Neural cell (in vitro differentiated cells): Measurements from ENCODE around the gene ADCY1.

Source experiments
- EP300 ChIP-seq: fragments of 450-650 bp; conservative IDR thresholded peaks from 2 replicates; pipeline ENCODE4 v1.6.1; 2014; ENCODE audit warnings: antibody characterized with exemption, mild to moderate bottlenecking, moderate library complexity; ENCODE audit not compliant: poor library complexity, severe bottlenecking
- EZH2 ChIP-seq: fragments of 200-600, 300-800 bp; shearing (Covaris generic), sonication (generic); IDR thresholded peaks from 2 replicates; pipeline ENCODE4 v1.6.1; 2014; ENCODE audit warnings: antibody characterized with exemption, low read length, borderline replicate concordance, mild to moderate bottlenecking; ENCODE audit not compliant: insufficient read depth, poor library complexity, severe bottlenecking
- MXI1 ChIP-seq: fragments of 450-650 bp; conservative IDR thresholded peaks from 2 replicates; pipeline ENCODE4 v1.6.1; 2014; ENCODE audit warnings: antibody characterized with exemption, mild to moderate bottlenecking; ENCODE audit not compliant: poor library complexity, severe bottlenecking
- POLR2AphosphoS5 ChIP-seq: IDR thresholded peaks from 2 replicates; pipeline ENCODE4 v1.6.1; 2012
- RAD21 ChIP-seq: fragments of 450-650 bp; conservative IDR thresholded peaks from 2 replicates; pipeline ENCODE4 v1.6.1; 2014; ENCODE audit warnings: antibody characterized with exemption, mild to moderate bottlenecking, moderate library complexity
- SMC3 ChIP-seq: fragments of 450-650 bp; conservative IDR thresholded peaks from 2 replicates; pipeline ENCODE4 v1.6.1; 2014; ENCODE audit warnings: antibody characterized with exemption, mild to moderate bottlenecking, moderate library complexity; ENCODE audit not compliant: poor library complexity
- TAF1 ChIP-seq: IDR thresholded peaks from 2 replicates; pipeline ENCODE4 v1.6.1; 2012; ENCODE audit warnings: low read depth
- TF ChIP-seq, protein P1 (sequence below): fragments of 450-650 bp; IDR thresholded peaks from 2 replicates; pipeline ENCODE4 v1.5.1; 2014; ENCODE audit warnings: antibody characterized with exemption, mild to moderate bottlenecking, moderate library complexity; ENCODE audit not compliant: poor library complexity, severe bottlenecking
- TF ChIP-seq, protein P2 (sequence below): IDR thresholded peaks from 2 replicates; pipeline ENCODE4 v1.6.1; 2012; ENCODE audit warnings: borderline replicate concordance

DNA sequence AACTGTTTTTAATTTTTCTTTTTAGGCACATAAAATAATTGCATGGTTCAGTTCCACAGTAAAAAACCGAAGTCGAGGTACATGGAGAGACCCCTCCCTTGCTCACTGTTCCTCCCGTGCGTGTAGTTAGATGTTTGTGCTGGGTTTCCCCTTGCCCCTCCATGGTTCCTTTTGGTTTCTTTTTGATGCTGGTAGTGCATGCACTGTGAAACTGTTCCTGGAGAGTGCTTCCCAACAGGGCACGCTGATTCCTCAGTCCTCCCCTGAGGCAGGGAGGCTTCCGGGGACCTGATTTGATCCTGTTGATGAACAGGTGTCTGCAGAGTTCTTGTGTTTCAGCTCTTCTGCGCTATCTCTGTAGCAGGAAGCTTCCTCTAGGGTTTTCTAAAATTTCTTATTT lies 69.5 kb downstream of the ADCY1 start:
- TF ChIP-seq, protein P1, sequence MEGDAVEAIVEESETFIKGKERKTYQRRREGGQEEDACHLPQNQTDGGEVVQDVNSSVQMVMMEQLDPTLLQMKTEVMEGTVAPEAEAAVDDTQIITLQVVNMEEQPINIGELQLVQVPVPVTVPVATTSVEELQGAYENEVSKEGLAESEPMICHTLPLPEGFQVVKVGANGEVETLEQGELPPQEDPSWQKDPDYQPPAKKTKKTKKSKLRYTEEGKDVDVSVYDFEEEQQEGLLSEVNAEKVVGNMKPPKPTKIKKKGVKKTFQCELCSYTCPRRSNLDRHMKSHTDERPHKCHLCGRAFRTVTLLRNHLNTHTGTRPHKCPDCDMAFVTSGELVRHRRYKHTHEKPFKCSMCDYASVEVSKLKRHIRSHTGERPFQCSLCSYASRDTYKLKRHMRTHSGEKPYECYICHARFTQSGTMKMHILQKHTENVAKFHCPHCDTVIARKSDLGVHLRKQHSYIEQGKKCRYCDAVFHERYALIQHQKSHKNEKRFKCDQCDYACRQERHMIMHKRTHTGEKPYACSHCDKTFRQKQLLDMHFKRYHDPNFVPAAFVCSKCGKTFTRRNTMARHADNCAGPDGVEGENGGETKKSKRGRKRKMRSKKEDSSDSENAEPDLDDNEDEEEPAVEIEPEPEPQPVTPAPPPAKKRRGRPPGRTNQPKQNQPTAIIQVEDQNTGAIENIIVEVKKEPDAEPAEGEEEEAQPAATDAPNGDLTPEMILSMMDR: no peak
- no peak for TF ChIP-seq EZH2
- TF ChIP-seq RAD21: no peak
- TF ChIP-seq, protein P2, sequence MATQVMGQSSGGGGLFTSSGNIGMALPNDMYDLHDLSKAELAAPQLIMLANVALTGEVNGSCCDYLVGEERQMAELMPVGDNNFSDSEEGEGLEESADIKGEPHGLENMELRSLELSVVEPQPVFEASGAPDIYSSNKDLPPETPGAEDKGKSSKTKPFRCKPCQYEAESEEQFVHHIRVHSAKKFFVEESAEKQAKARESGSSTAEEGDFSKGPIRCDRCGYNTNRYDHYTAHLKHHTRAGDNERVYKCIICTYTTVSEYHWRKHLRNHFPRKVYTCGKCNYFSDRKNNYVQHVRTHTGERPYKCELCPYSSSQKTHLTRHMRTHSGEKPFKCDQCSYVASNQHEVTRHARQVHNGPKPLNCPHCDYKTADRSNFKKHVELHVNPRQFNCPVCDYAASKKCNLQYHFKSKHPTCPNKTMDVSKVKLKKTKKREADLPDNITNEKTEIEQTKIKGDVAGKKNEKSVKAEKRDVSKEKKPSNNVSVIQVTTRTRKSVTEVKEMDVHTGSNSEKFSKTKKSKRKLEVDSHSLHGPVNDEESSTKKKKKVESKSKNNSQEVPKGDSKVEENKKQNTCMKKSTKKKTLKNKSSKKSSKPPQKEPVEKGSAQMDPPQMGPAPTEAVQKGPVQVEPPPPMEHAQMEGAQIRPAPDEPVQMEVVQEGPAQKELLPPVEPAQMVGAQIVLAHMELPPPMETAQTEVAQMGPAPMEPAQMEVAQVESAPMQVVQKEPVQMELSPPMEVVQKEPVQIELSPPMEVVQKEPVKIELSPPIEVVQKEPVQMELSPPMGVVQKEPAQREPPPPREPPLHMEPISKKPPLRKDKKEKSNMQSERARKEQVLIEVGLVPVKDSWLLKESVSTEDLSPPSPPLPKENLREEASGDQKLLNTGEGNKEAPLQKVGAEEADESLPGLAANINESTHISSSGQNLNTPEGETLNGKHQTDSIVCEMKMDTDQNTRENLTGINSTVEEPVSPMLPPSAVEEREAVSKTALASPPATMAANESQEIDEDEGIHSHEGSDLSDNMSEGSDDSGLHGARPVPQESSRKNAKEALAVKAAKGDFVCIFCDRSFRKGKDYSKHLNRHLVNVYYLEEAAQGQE: no peak
- no peak for TF ChIP-seq MXI1
- no peak for TF ChIP-seq TAF1
- TF ChIP-seq SMC3: no peak
- TF ChIP-seq EP300: no peak
- TF ChIP-seq POLR2AphosphoS5: no peak
